HCT116 (cell line): ENCODE measurements around the gene IQCK. TPM values are rescaled to one million over a fixed set of nuclear protein-coding genes. Genes with fewer than 3 reads are reported as not detected.

Source experiments
- ATAC-seq: fragments of 200-7000 bp; cut with Tn5 transposase; 2 replicates; pipeline ENCODE4 v1.9.1; 2020; ENCODE audit warnings: mild to moderate bottlenecking, moderate library complexity
- BruUV-seq: library from RNA; stranded (reverse); fragments of 400-500 nt; replicated peaks from 2 replicates; lab custom pipeline; 2021; lab: Mats Ljungman, UMichigan
- CTCF ChIA-PET: fragments of 300-600 bp; sonication (Branson Sonifier 250); formaldehyde crosslinking; loops from one replicate; lab custom pipeline; 2021; ENCODE audit warnings: antibody characterized with exemption; lab: Charles Lee
- POLR2A ChIA-PET: fragments of 300-600, 350-600 bp; sonication (Branson Sonifier 250); formaldehyde crosslinking; loops from one replicate; lab custom pipeline; 2021; ENCODE audit warnings: antibody characterized with exemption; lab: Charles Lee
- RAD21 ChIA-PET, 2 experiments: fragments of 300-600 bp; sonication (Branson Sonifier 250); formaldehyde crosslinking; loops; one replicate each; lab custom pipeline; 2023; ENCODE audit warnings: low total read pairs in 2 of 2; ENCODE audit not compliant: uncharacterized antibody in 2 of 2, unreplicated experiment in 2 of 2, low non-redundant PET in 1 of 2; lab: Charles Lee
- DNase-seq: peaks from one replicate; pipeline ENCODE4 v3.0.0-alpha.2; 2010; ENCODE audit warnings: low read depth, low spot score
- H2AFZ ChIP-seq: fragments of 200-600 bp; shearing (Covaris generic), sonication (generic); 2 replicates; pipeline ENCODE4 v1.6.1; 2017; ENCODE audit warnings: low read depth, mixed run types, mixed read lengths, antibody characterized with exemption, low read length; ENCODE audit not compliant: poor library complexity, severe bottlenecking
- H3K27ac ChIP-seq: 2 replicates; pipeline ENCODE4 v1.5.1; 2012; ENCODE audit warnings: low read depth, low read length
- H3K27me3 ChIP-seq: fragments of 200-600 bp; sonication (generic); 2 replicates; pipeline ENCODE4 v1.6.1; 2016; ENCODE audit warnings: mixed run types, low read length, mixed read lengths; ENCODE audit not compliant: insufficient read depth
- H3K36me3 ChIP-seq, 2 experiments: fragments of 200-500 bp in 1 of 2; fragments of 200-600 bp in 1 of 2; sonication (Bioruptor generic) in 1 of 2; sonication (generic) in 1 of 2; 2 replicates each; pipeline versions ENCODE4 v1.5.1 to v1.6.1; 2014 to 2016; ENCODE audit warnings: low read length in 2 of 2, inconsistent platforms in 1 of 2, mixed read lengths in 1 of 2, mixed run types in 1 of 2; ENCODE audit not compliant: insufficient read depth in 2 of 2, control insufficient read depth in 1 of 2
- H3K4me1 ChIP-seq, 2 experiments: fragments of 200-600 bp in 1 of 2; sonication (generic) in 1 of 2; 2 replicates each; pipeline versions ENCODE4 v1.5.1 to v1.6.1; 2012 to 2017; ENCODE audit warnings: low read length in 2 of 2, inconsistent platforms in 1 of 2, mild to moderate bottlenecking in 1 of 2, mixed read lengths in 1 of 2, mixed run types in 1 of 2, moderate library complexity in 1 of 2; ENCODE audit not compliant: insufficient read depth in 2 of 2, control insufficient read depth in 1 of 2
- H3K4me2 ChIP-seq: fragments of 200-600 bp; sonication (generic); 2 replicates; pipeline ENCODE4 v1.6.1; 2017; ENCODE audit warnings: mixed run types, low read length, mixed read lengths
- H3K4me3 ChIP-seq, 2 experiments: fragments of 200-600 bp in 1 of 2; sonication (generic) in 1 of 2; replicated peaks in 1 of 2; 2 replicates each; pipeline ENCODE4 v1.5.1; 2011 to 2016; ENCODE audit warnings: low read length in 2 of 2, control low read depth in 1 of 2, low read depth in 1 of 2, mild to moderate bottlenecking in 1 of 2, mixed read lengths in 1 of 2, mixed run types in 1 of 2
- H3K79me2 ChIP-seq: fragments of 200-600 bp; sonication (generic); 2 replicates; pipeline ENCODE4 v1.6.1; 2017; ENCODE audit warnings: mild to moderate bottlenecking, mixed run types, low read length, moderate library complexity, mixed read lengths; ENCODE audit not compliant: insufficient read depth
- H3K9ac ChIP-seq: fragments of 200-600 bp; sonication (generic); 2 replicates; pipeline ENCODE4 v1.6.1; 2016; ENCODE audit warnings: low read length, mixed read lengths
- H3K9me2 ChIP-seq: fragments of 200-600 bp; sonication (generic), shearing (Covaris generic); 2 replicates; pipeline ENCODE4 v1.6.1; 2017; ENCODE audit warnings: mixed run types, mild to moderate bottlenecking, moderate library complexity; ENCODE audit not compliant: insufficient read depth
- H3K9me3 ChIP-seq, 2 experiments: fragments of 200-500 bp in 1 of 2; fragments of 200-600 bp in 1 of 2; sonication (Bioruptor generic) in 1 of 2; sonication (generic) in 1 of 2; 2 replicates each; pipeline ENCODE4 v1.6.1; 2014 to 2017; ENCODE audit warnings: low read length in 2 of 2, mixed read lengths in 2 of 2, inconsistent platforms in 1 of 2, low read depth in 1 of 2, mild to moderate bottlenecking in 1 of 2, mixed run types in 1 of 2, moderate library complexity in 1 of 2; ENCODE audit not compliant: control insufficient read depth in 1 of 2, insufficient read depth in 1 of 2
- H4K20me1 ChIP-seq: fragments of 200-600 bp; sonication (generic), shearing (Covaris generic); 2 replicates; pipeline ENCODE4 v1.6.1; 2017; ENCODE audit warnings: mixed run types, mild to moderate bottlenecking, moderate library complexity; ENCODE audit not compliant: insufficient read depth
- EGR1 ChIP-seq: IDR thresholded peaks from 2 replicates; pipeline ENCODE4 v1.6.1; 2012; ENCODE audit warnings: low read depth
- ELF1 ChIP-seq: IDR thresholded peaks from 2 replicates; pipeline ENCODE4 v1.6.1; 2012; ENCODE audit warnings: low read depth, borderline replicate concordance
- EZH2 ChIP-seq: fragments of 200-600 bp; sonication (generic); IDR thresholded peaks from 2 replicates; pipeline ENCODE4 v1.6.1; 2017; ENCODE audit warnings: antibody characterized with exemption, mixed run types
- FOSL1 ChIP-seq: IDR thresholded peaks from 2 replicates; pipeline ENCODE4 v1.6.1; 2012; ENCODE audit warnings: low read depth
- JUND ChIP-seq: IDR thresholded peaks from 2 replicates; pipeline ENCODE4 v1.6.1; 2012
- POLR2A ChIP-seq: IDR thresholded peaks from 2 replicates; pipeline ENCODE4 v1.7.0; 2011; ENCODE audit warnings: borderline replicate concordance; ENCODE audit not compliant: insufficient read depth, insufficient read length; ENCODE audit errors: extremely low read depth
- POLR2AphosphoS5 ChIP-seq: IDR thresholded peaks from 2 replicates; pipeline ENCODE4 v1.6.1; 2011; ENCODE audit warnings: mild to moderate bottlenecking, low read depth, low read length, moderate library complexity
- RAD21 ChIP-seq: IDR thresholded peaks from 2 replicates; pipeline ENCODE4 v1.6.1; 2012; ENCODE audit warnings: low read depth, mild to moderate bottlenecking
- SIN3A ChIP-seq: IDR thresholded peaks from 2 replicates; pipeline ENCODE4 v1.6.1; 2012; ENCODE audit warnings: low read depth
- SRF ChIP-seq: IDR thresholded peaks from 2 replicates; pipeline ENCODE4 v1.6.1; 2012; ENCODE audit warnings: low read depth
- TCF7L2 ChIP-seq: IDR thresholded peaks from 2 replicates; pipeline ENCODE4 v1.7.0; 2011; ENCODE audit warnings: borderline replicate concordance, inconsistent platforms; ENCODE audit not compliant: insufficient read depth, insufficient read length; ENCODE audit errors: extremely low read depth
- YY1 ChIP-seq: IDR thresholded peaks from 2 replicates; pipeline ENCODE4 v1.6.1; 2011; ENCODE audit warnings: low read length, low read depth, moderate library complexity, mild to moderate bottlenecking; ENCODE audit not compliant: insufficient replicate concordance; ENCODE audit errors: extremely low read depth
- ZFX ChIP-seq: fragments of 450-650 bp; IDR thresholded peaks from 2 replicates; pipeline ENCODE4 v1.6.1; 2017
- intact Hi-C: fragments of 100-400 bp; cut with micrococcal nuclease; formaldehyde crosslinking; loops from 2 replicates; pipeline ENCODE4 v1.10.0; 2022
- total RNA-seq: library from RNA; stranded (reverse); gene quantifications from one replicate; pipeline ENCODE4 v1.2.1, GENCODE V29; 2021; ENCODE audit not compliant: unreplicated experiment
- TF ChIP-seq, protein P1 (sequence below): IDR thresholded peaks from 2 replicates; pipeline ENCODE4 v1.6.1; 2012
- TF ChIP-seq, protein P2 (sequence below), 3 experiments: fragments of 200-600 bp in 1 of 3; sonication (generic) in 1 of 3; IDR thresholded peaks in 2 of 3; conservative IDR thresholded peaks in 1 of 3; 2 replicates each; pipeline ENCODE4 v1.5.1; 2012 to 2017; ENCODE audit warnings: low read depth in 2 of 3, low read length in 2 of 3, antibody characterized with exemption in 1 of 3, borderline replicate concordance in 1 of 3, control low read depth in 1 of 3, mild to moderate bottlenecking in 1 of 3, mixed read lengths in 1 of 3, mixed run types in 1 of 3, moderate library complexity in 1 of 3; ENCODE audit not compliant: insufficient read depth in 1 of 3
- TF ChIP-seq, protein P3 (sequence below): IDR thresholded peaks from 2 replicates; pipeline ENCODE4 v1.6.1; 2012; ENCODE audit warnings: low read depth

IQCK gene
- total RNA-seq, 1 experiment from 2014 or later = 11.8 TPM

GRCh38 chr16:19728636-19728965 lies 10.5 kb downstream of the IQCK start:
- no TSS peak for BruUV-seq
- Histone ChIP-seq H3K9me3 (no peaks in the 10 kb centered on the region), H2AFZ (no peak overlapping the region)
- TF ChIP-seq JUND = no peak
- TF ChIP-seq FOSL1 = no peak
- no peak for TF ChIP-seq POLR2AphosphoS5
- no peak for TF ChIP-seq EZH2
- TF ChIP-seq SRF = no peak
- TF ChIP-seq ZFX = no peak
- no peak for TF ChIP-seq POLR2A
- TF ChIP-seq, protein P1, sequence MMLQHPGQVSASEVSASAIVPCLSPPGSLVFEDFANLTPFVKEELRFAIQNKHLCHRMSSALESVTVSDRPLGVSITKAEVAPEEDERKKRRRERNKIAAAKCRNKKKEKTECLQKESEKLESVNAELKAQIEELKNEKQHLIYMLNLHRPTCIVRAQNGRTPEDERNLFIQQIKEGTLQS = no peak
- TF ChIP-seq, protein P2, sequence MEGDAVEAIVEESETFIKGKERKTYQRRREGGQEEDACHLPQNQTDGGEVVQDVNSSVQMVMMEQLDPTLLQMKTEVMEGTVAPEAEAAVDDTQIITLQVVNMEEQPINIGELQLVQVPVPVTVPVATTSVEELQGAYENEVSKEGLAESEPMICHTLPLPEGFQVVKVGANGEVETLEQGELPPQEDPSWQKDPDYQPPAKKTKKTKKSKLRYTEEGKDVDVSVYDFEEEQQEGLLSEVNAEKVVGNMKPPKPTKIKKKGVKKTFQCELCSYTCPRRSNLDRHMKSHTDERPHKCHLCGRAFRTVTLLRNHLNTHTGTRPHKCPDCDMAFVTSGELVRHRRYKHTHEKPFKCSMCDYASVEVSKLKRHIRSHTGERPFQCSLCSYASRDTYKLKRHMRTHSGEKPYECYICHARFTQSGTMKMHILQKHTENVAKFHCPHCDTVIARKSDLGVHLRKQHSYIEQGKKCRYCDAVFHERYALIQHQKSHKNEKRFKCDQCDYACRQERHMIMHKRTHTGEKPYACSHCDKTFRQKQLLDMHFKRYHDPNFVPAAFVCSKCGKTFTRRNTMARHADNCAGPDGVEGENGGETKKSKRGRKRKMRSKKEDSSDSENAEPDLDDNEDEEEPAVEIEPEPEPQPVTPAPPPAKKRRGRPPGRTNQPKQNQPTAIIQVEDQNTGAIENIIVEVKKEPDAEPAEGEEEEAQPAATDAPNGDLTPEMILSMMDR (IDR thresholded peaks at IDR 0.05 in 2 of 3, conservative IDR thresholded peaks at IDR 0.05 in 1 of 3; ENCODE audit: borderline replicate concordance in 1 of 3, insufficient read depth in 1 of 3, low read depth in 2 of 3, low read length in 2 of 3) = no peak
- TF ChIP-seq SIN3A = no peak
- no peak for TF ChIP-seq YY1
- TF ChIP-seq RAD21 = no peak
- TF ChIP-seq ELF1 = no peak
- no peak for TF ChIP-seq EGR1
- no peak for TF ChIP-seq TCF7L2
- TF ChIP-seq, protein P3, sequence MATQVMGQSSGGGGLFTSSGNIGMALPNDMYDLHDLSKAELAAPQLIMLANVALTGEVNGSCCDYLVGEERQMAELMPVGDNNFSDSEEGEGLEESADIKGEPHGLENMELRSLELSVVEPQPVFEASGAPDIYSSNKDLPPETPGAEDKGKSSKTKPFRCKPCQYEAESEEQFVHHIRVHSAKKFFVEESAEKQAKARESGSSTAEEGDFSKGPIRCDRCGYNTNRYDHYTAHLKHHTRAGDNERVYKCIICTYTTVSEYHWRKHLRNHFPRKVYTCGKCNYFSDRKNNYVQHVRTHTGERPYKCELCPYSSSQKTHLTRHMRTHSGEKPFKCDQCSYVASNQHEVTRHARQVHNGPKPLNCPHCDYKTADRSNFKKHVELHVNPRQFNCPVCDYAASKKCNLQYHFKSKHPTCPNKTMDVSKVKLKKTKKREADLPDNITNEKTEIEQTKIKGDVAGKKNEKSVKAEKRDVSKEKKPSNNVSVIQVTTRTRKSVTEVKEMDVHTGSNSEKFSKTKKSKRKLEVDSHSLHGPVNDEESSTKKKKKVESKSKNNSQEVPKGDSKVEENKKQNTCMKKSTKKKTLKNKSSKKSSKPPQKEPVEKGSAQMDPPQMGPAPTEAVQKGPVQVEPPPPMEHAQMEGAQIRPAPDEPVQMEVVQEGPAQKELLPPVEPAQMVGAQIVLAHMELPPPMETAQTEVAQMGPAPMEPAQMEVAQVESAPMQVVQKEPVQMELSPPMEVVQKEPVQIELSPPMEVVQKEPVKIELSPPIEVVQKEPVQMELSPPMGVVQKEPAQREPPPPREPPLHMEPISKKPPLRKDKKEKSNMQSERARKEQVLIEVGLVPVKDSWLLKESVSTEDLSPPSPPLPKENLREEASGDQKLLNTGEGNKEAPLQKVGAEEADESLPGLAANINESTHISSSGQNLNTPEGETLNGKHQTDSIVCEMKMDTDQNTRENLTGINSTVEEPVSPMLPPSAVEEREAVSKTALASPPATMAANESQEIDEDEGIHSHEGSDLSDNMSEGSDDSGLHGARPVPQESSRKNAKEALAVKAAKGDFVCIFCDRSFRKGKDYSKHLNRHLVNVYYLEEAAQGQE = no peak
- TF ChIP-seq, all 23 proteins: peak for 0
- no peaks in the 10 kb centered on the region for H3K79me2 ChIP-seq
- ChIA-PET RAD21 (no interaction called here), POLR2A (no interaction called here), CTCF (no interaction called here)
- H3K27ac ChIP-seq = no peak overlapping the region
- H3K9ac ChIP-seq = no peak overlapping the region
- ATAC-seq = no peak
- H3K4me2 ChIP-seq = no peak overlapping the region
- intact Hi-C loops = no loop called here
- no peak overlapping the region for H3K4me3 ChIP-seq
- H3K9me2 ChIP-seq = no peaks in the 10 kb centered on the region
- DNase-seq = no peak
- no peaks in the 10 kb centered on the region for H3K27me3 ChIP-seq
- H4K20me1 ChIP-seq = no peaks in the 10 kb centered on the region
- 0 out of 4 replicates have a peak, but pooled peaks cover 0 to under 1% of the 10 kb centered on the region in 2 experiments for H3K36me3 ChIP-seq
- H3K4me1 ChIP-seq = no peaks in the 10 kb centered on the region
